IPS-15b (cell line): ENCODE results near the gene ZNF438.
"Not testable (repeated sequence)": the region's sequence is repeated elsewhere in the genome, so short reads cannot be mapped to it uniquely, and the experiment has no call there.

Source experiments
- H3K27me3 ChIP-seq: one replicate; pipeline ENCODE4 v1.6.1; 2013; ENCODE audit warnings: low read length; ENCODE audit not compliant: control insufficient read depth, insufficient read depth
- H3K36me3 ChIP-seq: one replicate; pipeline ENCODE4 v1.6.1; 2013; ENCODE audit warnings: low read length; ENCODE audit not compliant: control insufficient read depth, insufficient read depth
- H3K4me1 ChIP-seq: one replicate; pipeline ENCODE4 v1.6.1; 2013; ENCODE audit warnings: mild to moderate bottlenecking, low read length; ENCODE audit not compliant: control insufficient read depth, insufficient read depth
- H3K4me3 ChIP-seq: one replicate; pipeline ENCODE4 v1.5.1; 2013; ENCODE audit warnings: low read depth, low read length
- H3K9ac ChIP-seq: one replicate; pipeline ENCODE4 v1.6.1; 2013; ENCODE audit warnings: low read depth, mild to moderate bottlenecking, low read length
- H3K9me3 ChIP-seq: one replicate; pipeline ENCODE4 v1.6.1; 2013; ENCODE audit warnings: mild to moderate bottlenecking, low read length; ENCODE audit not compliant: control insufficient read depth, insufficient read depth

ZNF438 gene

DNA sequence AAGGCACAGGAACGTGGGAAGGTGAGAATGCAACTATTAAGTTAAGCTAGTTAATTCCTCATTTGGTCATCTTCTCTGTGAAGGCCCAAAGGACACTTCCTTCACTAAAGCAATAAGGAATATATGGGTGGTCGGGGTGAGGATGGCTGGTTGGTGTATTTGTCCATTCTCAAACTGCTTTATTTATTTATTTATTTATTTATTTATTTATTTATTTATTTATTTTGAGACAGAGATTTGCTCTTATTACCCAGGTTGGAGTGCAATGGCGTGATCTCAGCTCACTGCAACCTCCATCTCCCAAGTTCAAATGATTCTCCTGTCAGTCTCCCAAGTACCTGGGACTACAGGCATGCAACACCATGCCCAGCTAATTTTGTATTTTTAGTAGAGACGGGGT is 236.6 kb downstream of the ZNF438 start:
- not testable (repeated sequence) for H3K9ac ChIP-seq, H3K9me3 ChIP-seq, H3K27me3 ChIP-seq, H3K36me3 ChIP-seq, H3K4me3 ChIP-seq, H3K4me1 ChIP-seq
